Measurements from ENCODE around the gene MFSD2B.

GRCh38 chr2:24022324-24022974 lies 12.6 kb downstream of the MFSD2B start:
- TF ChIP-seq CTCF (IDR thresholded peaks at IDR 0.05; ENCODE audit: insufficient read depth, low read depth, low read length) (no peak), EZH2 (IDR thresholded peaks at IDR 0.05; ENCODE audit: insufficient read depth, low read length) (no peak)
